ENCODE measurements around the gene PCDH17.

DNA sequence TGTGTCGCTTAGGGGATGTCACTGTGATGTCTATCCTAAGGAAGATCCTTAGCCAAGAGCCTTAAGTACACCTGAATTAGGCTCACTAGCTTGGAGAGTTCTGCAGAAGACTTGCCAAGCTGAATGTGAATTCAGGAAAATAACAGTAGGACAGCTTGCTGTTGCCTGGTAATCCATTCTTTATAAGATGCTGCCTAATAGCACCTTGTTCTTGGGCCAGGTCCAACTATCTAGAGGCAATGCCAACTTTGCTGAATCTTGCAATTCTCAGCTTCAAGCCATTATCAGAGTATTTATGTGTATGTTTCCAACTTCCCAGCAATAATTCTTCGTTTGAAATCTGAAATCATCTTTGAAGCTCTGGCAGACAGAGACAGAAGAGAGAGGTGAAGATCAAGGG lies 102.8 kb downstream of the PCDH17 start:
- TF ChIP-seq CTCF (conservative IDR thresholded peaks at IDR 0.05; ENCODE audit: low read depth, low read length): no peak
- TF ChIP-seq POLR2A (IDR thresholded peaks at IDR 0.05; ENCODE audit: low read depth, low read length): no peak
- no peak for TF ChIP-seq RAD21 (IDR thresholded peaks at IDR 0.05; ENCODE audit: low read length)
- no peak for TF ChIP-seq MXI1 (IDR thresholded peaks at IDR 0.05; ENCODE audit: borderline replicate concordance, low read depth, low read length)
- TF ChIP-seq, protein P1, sequence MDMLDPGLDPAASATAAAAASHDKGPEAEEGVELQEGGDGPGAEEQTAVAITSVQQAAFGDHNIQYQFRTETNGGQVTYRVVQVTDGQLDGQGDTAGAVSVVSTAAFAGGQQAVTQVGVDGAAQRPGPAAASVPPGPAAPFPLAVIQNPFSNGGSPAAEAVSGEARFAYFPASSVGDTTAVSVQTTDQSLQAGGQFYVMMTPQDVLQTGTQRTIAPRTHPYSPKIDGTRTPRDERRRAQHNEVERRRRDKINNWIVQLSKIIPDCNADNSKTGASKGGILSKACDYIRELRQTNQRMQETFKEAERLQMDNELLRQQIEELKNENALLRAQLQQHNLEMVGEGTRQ (IDR thresholded peaks at IDR 0.05; ENCODE audit: low read depth, low read length): no peak
- no peak for TF ChIP-seq BHLHE40 (IDR thresholded peaks at IDR 0.05; ENCODE audit: low read depth, low read length)
